Upper lobe of left lung (tissue), 4 donors: Measurements from ENCODE around the gene STAG1.

Experiments
- CTCF ChIP-seq, 6 experiments: fragments of 450-650 bp in 4 of 6; fragments of 200-600 bp in 2 of 6; sonication (generic) in 2 of 6; IDR thresholded peaks; one replicate each; pipeline ENCODE4 v1.5.1; 2016 to 2019; ENCODE audit warnings: antibody characterized with exemption in 6 of 6
- EP300 ChIP-seq, 4 donors: sonication (generic); formaldehyde crosslinking; IDR thresholded peaks; one replicate each; pipeline ENCODE4 v1.5.1; 2017; ENCODE audit warnings: antibody characterized with exemption in 4 of 4, control low read depth in 2 of 4
- POLR2A ChIP-seq, 4 donors: fragments of 450-650 bp; IDR thresholded peaks; one replicate each; pipeline ENCODE4 v1.5.1; 2016 to 2017; ENCODE audit warnings: antibody characterized with exemption in 4 of 4, mild to moderate bottlenecking in 2 of 4
- POLR2AphosphoS5 ChIP-seq, 2 donors: sonication (generic); formaldehyde crosslinking; IDR thresholded peaks; one replicate each; pipeline ENCODE4 v1.5.1; 2017; ENCODE audit warnings: antibody characterized with exemption in 2 of 2

GRCh38 chr3:136351351-136351750 is 400.8 kb downstream of the STAG1 start:
- no peak for TF ChIP-seq CTCF (IDR thresholded peaks at IDR 0.05)
- no peak for TF ChIP-seq POLR2AphosphoS5 (IDR thresholded peaks at IDR 0.05)
- TF ChIP-seq EP300 (IDR thresholded peaks at IDR 0.05), result no peak
- no peak for TF ChIP-seq POLR2A (IDR thresholded peaks at IDR 0.05)
